Neuronal stem cell (in vitro differentiated cells): ENCODE data around the gene HES7.

ENCODE experiments used
- DNase-seq: peaks from one replicate; pipeline ENCODE4 v3.0.0-alpha.2; 2013; ENCODE audit warnings: low spot score
- H2AFZ ChIP-seq: one replicate; pipeline ENCODE4 v1.6.1; 2013; ENCODE audit warnings: mild to moderate bottlenecking, low read length, inconsistent platforms
- H2AK5ac ChIP-seq: 2 replicates; pipeline ENCODE4 v1.6.1; 2013; ENCODE audit warnings: low read depth, mild to moderate bottlenecking, inconsistent platforms, low read length, moderate library complexity, mixed read lengths
- H2BK120ac ChIP-seq: 2 replicates; pipeline ENCODE4 v1.6.1; 2013; ENCODE audit warnings: low read depth, mild to moderate bottlenecking, inconsistent platforms, low read length, moderate library complexity, mixed read lengths
- H2BK12ac ChIP-seq: one replicate; pipeline ENCODE4 v1.6.1; 2013; ENCODE audit warnings: low read length, inconsistent platforms
- H2BK15ac ChIP-seq: 2 replicates; pipeline ENCODE4 v1.6.1; 2013; ENCODE audit warnings: mild to moderate bottlenecking, low read length, inconsistent platforms, mixed read lengths
- H2BK5ac ChIP-seq: one replicate; pipeline ENCODE4 v1.6.1; 2013; ENCODE audit warnings: inconsistent platforms, mild to moderate bottlenecking, low read length, moderate library complexity
- H3K14ac ChIP-seq: one replicate; pipeline ENCODE4 v1.6.1; 2013; ENCODE audit warnings: low read length, inconsistent platforms
- H3K18ac ChIP-seq: 2 replicates; pipeline ENCODE4 v1.6.1; 2013; ENCODE audit warnings: low read length, inconsistent platforms
- H3K23ac ChIP-seq: 2 replicates; pipeline ENCODE4 v1.6.1; 2013; ENCODE audit warnings: low read depth, mild to moderate bottlenecking, mixed read lengths, low read length, inconsistent platforms; ENCODE audit not compliant: poor library complexity
- H3K27ac ChIP-seq: replicated peaks from 3 replicates; pipeline ENCODE4 v1.5.1; 2013; ENCODE audit warnings: low read length, inconsistent platforms
- H3K27me3 ChIP-seq, 3 experiments: 2 replicates each; pipeline ENCODE4 v1.6.1; 2013; ENCODE audit warnings: low read length in 3 of 3, mild to moderate bottlenecking in 2 of 3, inconsistent platforms in 1 of 3, low read depth in 1 of 3, mixed read lengths in 1 of 3, moderate library complexity in 1 of 3; ENCODE audit not compliant: control insufficient read depth in 3 of 3, insufficient read depth in 3 of 3
- H3K36me3 ChIP-seq, 2 donors: replicated peaks in 1 of 2; 2 replicates each; pipeline ENCODE4 v1.6.1; 2013; ENCODE audit warnings: low read length in 2 of 2; ENCODE audit not compliant: control insufficient read depth in 2 of 2, insufficient read depth in 2 of 2
- H3K4ac ChIP-seq: 2 replicates; pipeline ENCODE4 v1.6.1; 2013; ENCODE audit warnings: inconsistent platforms, mild to moderate bottlenecking, low read length, moderate library complexity
- H3K4me1 ChIP-seq, 2 donors: 1 replicate in 1 of 2; 2 replicates in 1 of 2; pipeline ENCODE4 v1.6.1; 2013; ENCODE audit warnings: low read length in 2 of 2, low read depth in 1 of 2; ENCODE audit not compliant: control insufficient read depth in 2 of 2, insufficient read depth in 1 of 2
- H3K4me2 ChIP-seq: one replicate; pipeline ENCODE4 v1.6.1; 2013; ENCODE audit warnings: mild to moderate bottlenecking, low read length, inconsistent platforms; ENCODE audit not compliant: insufficient read depth, poor library complexity, severe bottlenecking
- H3K4me3 ChIP-seq, 2 donors: 2 replicates each; pipeline ENCODE4 v1.5.1; 2013; ENCODE audit warnings: low read length in 2 of 2, mild to moderate bottlenecking in 2 of 2, inconsistent platforms in 1 of 2, moderate library complexity in 1 of 2
- H3K79me1 ChIP-seq: one replicate; pipeline ENCODE4 v1.6.1; 2013; ENCODE audit warnings: low read depth, mild to moderate bottlenecking, inconsistent platforms, low read length, moderate library complexity
- H3K9ac ChIP-seq: one replicate; pipeline ENCODE4 v1.6.1; 2013; ENCODE audit warnings: mild to moderate bottlenecking, low read depth, low read length, inconsistent platforms; ENCODE audit not compliant: poor library complexity
- H3K9me3 ChIP-seq, 2 donors: replicated peaks in 1 of 2; 2 replicates each; pipeline versions ENCODE3 to v1.6.1; 2013; ENCODE audit warnings: low read length in 2 of 2, mild to moderate bottlenecking in 2 of 2, inconsistent platforms in 1 of 2, low read depth in 1 of 2, mixed read lengths in 1 of 2, moderate library complexity in 1 of 2; ENCODE audit not compliant: control insufficient read depth in 2 of 2, insufficient read depth in 1 of 2
- H4K8ac ChIP-seq: one replicate; pipeline ENCODE4 v1.6.1; 2013; ENCODE audit warnings: low read depth, mild to moderate bottlenecking, inconsistent platforms, low read length, moderate library complexity
- H4K91ac ChIP-seq: one replicate; pipeline ENCODE4 v1.6.1; 2013; ENCODE audit warnings: low read length, low read depth, mild to moderate bottlenecking, inconsistent platforms; ENCODE audit not compliant: poor library complexity
- WGBS, 2 donors: extraction: QIAGEN DNeasy Blood & Tissue Kit; methylation state at CpG; one replicate each; pipeline ENCODE4 v1.1.7; 2013; ENCODE audit warnings: missing lambda C conversion rate in 2 of 2, mixed read lengths in 1 of 2; ENCODE audit not compliant: insufficient read length in 2 of 2, insufficient replicate concordance in 1 of 2; ENCODE audit errors: extremely low coverage in 2 of 2; 5-methylcytosine and 5-hydroxymethylcytosine counted together

HES7 gene

DNA sequence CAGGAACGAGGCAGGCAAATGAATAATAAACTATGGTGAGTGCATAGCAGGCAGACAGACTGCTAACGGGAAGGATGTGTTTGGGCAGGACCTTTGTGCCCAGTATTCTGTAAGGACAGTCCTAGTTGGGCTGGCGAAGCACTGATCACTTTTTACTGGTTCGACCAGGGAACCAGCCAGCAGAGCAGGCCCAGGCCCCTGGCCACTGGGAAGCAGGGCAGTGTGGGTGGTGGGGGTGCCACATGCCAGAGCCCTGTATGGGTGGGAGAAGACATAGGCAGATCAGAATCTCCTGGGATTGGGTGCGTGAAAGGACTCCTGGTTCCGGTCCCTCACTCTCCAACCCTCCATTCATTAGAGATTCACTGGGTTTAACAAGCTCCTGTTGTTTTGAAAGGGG, 42.8 kb upstream of the HES7 start:
- WGBS, 2 donors: no CpG with 5 or more reads among the region's 6 CpGs
- Histone ChIP-seq H4K8ac (no peak overlapping the region), H3K9me3 (no peaks in the 10 kb centered on the region), H2BK12ac (no peak overlapping the region), H2BK120ac (no peak overlapping the region), H3K27ac (no peak overlapping the region), H3K4me1 (peaks cover 18 to 19% of the 10 kb centered on the region in 2 donors), H2AFZ (no peak overlapping the region), H3K27me3 (no peaks in the 10 kb centered on the region), H3K4ac (no peak overlapping the region), H3K79me1 (peaks cover 7% of the 10 kb centered on the region), H3K23ac (no peak overlapping the region), H3K18ac (peak overlapping the region; percentile 19), H3K9ac (no peak overlapping the region), H2BK5ac (no peak overlapping the region), H3K14ac (peak overlapping the region; percentile 67), H3K4me2 (no peak overlapping the region), H2AK5ac (peak overlapping the region; percentile 83), H3K36me3 (peaks cover under 1 to 5% of the 10 kb centered on the region in 2 donors), H2BK15ac (no peak overlapping the region), H4K91ac (no peak overlapping the region), H3K4me3 (no peak overlapping the region)
- no peak for DNase-seq

DNA sequence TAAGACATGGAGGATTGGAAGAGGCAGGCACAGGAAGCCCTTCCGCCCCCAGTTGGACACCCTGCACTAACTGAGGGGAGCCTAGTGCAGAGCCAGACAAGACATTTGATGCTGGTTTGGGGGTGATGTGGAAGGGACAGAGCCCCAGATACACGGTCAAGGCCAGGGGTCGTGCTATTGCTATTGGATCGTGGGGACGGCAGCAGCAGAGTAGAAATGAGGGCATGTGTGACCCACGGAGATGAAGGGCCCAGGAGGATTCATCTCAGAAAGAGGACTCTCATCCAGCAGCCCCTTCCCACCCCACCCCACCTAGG, 40.9 kb upstream of the HES7 start:
- Histone ChIP-seq H3K14ac (no peak overlapping the region), H3K4me3 (peak overlapping the region in 1 of 2 donors; percentile 97), H4K8ac (no peak overlapping the region), H2BK15ac (no peak overlapping the region), H3K9me3 (no peaks in the 10 kb centered on the region), H3K27me3 (no peaks in the 10 kb centered on the region), H3K36me3 (peaks cover 14 to 25% of the 10 kb centered on the region in 2 donors), H2AK5ac (no peak overlapping the region), H3K9ac (no peak overlapping the region), H3K27ac (no peak overlapping the region), H3K4ac (no peak overlapping the region), H2BK12ac (no peak overlapping the region), H3K4me2 (no peak overlapping the region), H3K23ac (no peak overlapping the region), H4K91ac (no peak overlapping the region), H2BK5ac (no peak overlapping the region), H3K4me1 (peaks cover 22 to 30% of the 10 kb centered on the region in 2 donors), H2AFZ (peak overlapping the region; percentile 79), H3K79me1 (peaks cover 11% of the 10 kb centered on the region), H2BK120ac (no peak overlapping the region), H3K18ac (no peak overlapping the region)
- DNase-seq: no peak
- WGBS, 2 donors: no CpG with 5 or more reads among the region's 6 CpGs

DNA sequence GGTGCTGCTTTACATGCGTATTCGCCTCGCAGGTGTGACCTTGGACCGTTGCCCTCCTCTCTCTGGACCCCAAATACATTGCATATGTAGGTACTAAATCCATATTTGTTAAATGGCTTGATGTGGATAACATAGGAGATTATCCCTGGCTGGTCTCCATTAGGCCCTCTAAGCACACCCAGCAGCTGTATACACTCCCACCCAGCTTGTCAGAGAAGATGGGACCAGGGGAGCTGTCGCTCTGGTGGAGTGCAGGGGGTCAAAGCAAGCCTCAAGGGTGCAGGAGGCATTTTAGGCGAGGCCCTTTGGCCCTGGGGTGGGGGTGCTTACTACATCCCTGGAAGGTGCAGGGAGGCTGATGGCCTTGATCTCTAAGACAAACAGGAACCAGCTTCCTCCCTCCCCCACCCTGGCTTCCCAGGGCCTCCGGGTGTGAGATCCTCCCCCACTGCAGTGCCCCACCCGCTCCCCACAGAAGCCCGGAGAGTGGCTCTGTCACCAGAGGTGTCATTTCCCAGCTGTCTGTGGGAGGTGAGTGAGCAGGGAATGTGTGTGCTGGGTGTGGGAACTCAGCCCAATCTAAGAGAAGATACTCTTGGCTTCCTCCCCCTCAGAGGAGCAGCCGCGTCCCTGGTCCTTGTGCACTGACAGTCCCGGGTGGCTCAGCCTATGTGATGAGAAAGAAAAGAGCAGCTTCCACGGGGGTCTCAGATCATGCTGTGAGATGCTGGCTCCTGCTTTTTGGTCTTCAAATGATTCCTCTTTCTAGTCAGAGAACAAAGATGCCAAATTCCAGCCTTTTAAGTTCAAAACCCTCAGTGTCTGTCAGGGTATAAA, 40.3 kb upstream of the HES7 start:
- Histone ChIP-seq H2BK15ac (no peak overlapping the region), H3K4me3 (peak overlapping the region in 1 of 2 donors; percentile 97), H4K8ac (no peak overlapping the region), H3K27me3 (no peaks in the 10 kb centered on the region), H3K36me3 (peaks cover 18 to 30% of the 10 kb centered on the region in 2 donors), H3K23ac (no peak overlapping the region), H3K18ac (no peak overlapping the region), H4K91ac (no peak overlapping the region), H3K4me1 (peaks cover 22 to 30% of the 10 kb centered on the region in 2 donors), H3K9ac (no peak overlapping the region), H2AFZ (peak overlapping the region; percentile 79), H3K4me2 (no peak overlapping the region), H2AK5ac (no peak overlapping the region), H2BK12ac (no peak overlapping the region), H3K14ac (no peak overlapping the region), H3K9me3 (no peaks in the 10 kb centered on the region), H3K4ac (no peak overlapping the region), H3K79me1 (peaks cover 13% of the 10 kb centered on the region), H2BK5ac (no peak overlapping the region), H2BK120ac (no peak overlapping the region), H3K27ac (peak overlapping the region; percentile 97)
- no peak for DNase-seq
- no CpG with 5 or more reads among the region's 13 CpGs for WGBS, 2 donors
